ENCODE data around the gene ADAMTS5. TPM values are rescaled to one million over a fixed set of nuclear protein-coding genes. Genes with fewer than 3 reads are reported as not detected.

ADAMTS5 gene
- total RNA-seq, 6 experiments from 2014 or later = 0.43 to 1.1 (median 0.47) TPM

GRCh38 chr21:26877018-26877417 is 89.9 kb downstream of the ADAMTS5 start:
- 41% methylated on average over 6 of the region's 6 CpGs for WGBS (ENCODE audit: insufficient coverage, low coverage, low lambda C conversion rate, missing lambda C conversion rate)
- Histone ChIP-seq H3K4me1 (no peaks in the 10 kb centered on the region), H3K9me3 (no peaks in the 10 kb centered on the region), H3K36me3 (no peaks in the 10 kb centered on the region), H3K27ac (no peak overlapping the region), H3K4me3 (no peak overlapping the region), H3K27me3 (no peaks in the 10 kb centered on the region)
- intact Hi-C loops (cut with DNase I) = no loop called here
- DNase-seq = no peak
- ATAC-seq = no peak
- TF ChIP-seq CTCF (IDR thresholded peaks at IDR 0.05) = no peak
- TF ChIP-seq POLR2A (IDR thresholded peaks at IDR 0.05) = no peak

- Histone ChIP-seq H3K36me3 (no peaks in the 10 kb centered on the region), H3K27ac (no peak overlapping the region), H3K4me1 (no peaks in the 10 kb centered on the region), H3K4me3 (no peak overlapping the region), H3K27me3 (no peaks in the 10 kb centered on the region), H3K9me3 (no peaks in the 10 kb centered on the region)
- DNase-seq (no peak), ATAC-seq (no peak)
- TF ChIP-seq CTCF (IDR thresholded peaks at IDR 0.05) (no peak), POLR2A (IDR thresholded peaks at IDR 0.05) (no peak)
- WGBS (ENCODE audit: insufficient coverage, low coverage, low lambda C conversion rate, missing lambda C conversion rate) = 82% methylated on average over 1 of the region's 1 CpG
- intact Hi-C loops (cut with DNase I) = no loop called here
These were observed 92.5 kb downstream of the ADAMTS5 start for GRCh38 chr21:26874347-26874746.

Small RNA genes lying within 50 kb of the gene (microRNA-seq; reads per million reads assigned to microRNA genes)
- 0 reads per million in 2 donors for gene MIR4759

Small RNA genes lying within 50 kb of the gene (small RNA-seq; reads per million reads assigned to genes)
- gene MIR4759 = 0 reads per million in 2 experiments

Other genes with a start within 250 kb of the ADAMTS5 start
- gene ADAMTS1, start 121.7 kb downstream of the ADAMTS5 start, total RNA-seq = 10 to 100 TPM in 3 of 6 experiments, 1 to 10 TPM in 3; 2.7 to 38.1 (median 9.6) TPM